Activated gamma-delta T cell (primary cell): ENCODE results near the gene LBX1.

ENCODE experiments used
- DNase-seq: peaks from one replicate; lab custom pipeline; 2025; lab: John Stamatoyannopoulos, UW
- total RNA-seq, 2 donors: gene quantifications; one replicate each; lab custom pipeline; 2026; lab: John Stamatoyannopoulos, UW

LBX1 gene, protein sequence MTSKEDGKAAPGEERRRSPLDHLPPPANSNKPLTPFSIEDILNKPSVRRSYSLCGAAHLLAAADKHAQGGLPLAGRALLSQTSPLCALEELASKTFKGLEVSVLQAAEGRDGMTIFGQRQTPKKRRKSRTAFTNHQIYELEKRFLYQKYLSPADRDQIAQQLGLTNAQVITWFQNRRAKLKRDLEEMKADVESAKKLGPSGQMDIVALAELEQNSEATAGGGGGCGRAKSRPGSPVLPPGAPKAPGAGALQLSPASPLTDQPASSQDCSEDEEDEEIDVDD
- total RNA-seq = 0 reads per million in 2 donors

DNA sequence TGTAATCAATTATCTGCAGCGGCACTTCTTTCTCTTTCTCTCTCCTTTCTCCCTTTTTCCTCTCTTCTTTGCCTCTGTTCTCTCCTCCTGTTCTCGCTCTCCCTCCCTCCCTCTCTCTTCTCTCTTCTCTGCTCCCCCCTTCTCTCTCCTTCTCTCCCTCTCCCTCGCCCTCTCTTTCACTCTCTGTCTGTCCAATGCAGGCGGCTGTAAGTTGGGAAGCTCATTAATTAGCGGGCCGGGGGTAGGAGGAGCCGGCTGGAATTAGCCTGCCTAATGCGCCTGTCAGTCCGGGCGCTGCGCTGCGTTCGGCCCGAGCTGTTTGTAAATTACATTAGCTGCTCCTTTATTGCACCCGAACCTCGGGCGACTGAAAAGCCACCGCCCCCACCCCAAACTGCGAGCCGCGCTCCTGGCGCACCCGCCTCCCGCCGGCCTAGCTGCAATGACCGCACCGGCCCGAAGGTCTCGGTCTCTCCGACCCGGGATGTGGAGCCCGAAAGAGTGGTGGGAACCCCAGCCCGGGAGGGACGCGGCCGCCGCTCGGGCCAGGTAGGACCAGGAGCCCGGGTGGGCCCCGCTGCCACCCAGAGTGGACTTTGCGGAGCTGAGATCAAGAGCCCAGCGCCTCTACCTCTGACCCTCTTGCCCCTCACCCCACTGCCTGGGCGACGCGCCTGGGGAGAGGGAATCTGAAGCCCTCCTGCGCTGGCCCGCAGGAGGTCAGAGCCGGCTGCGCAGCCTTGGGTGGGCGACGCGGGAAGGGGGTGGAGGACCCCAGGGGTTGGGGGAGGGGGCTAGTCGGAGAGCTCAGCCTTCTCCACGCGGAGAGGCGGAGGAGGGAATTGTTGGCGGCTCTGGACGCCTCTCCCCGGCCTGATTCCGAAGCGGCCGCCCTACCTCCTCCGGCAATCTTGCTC lies at the start of gene LBX1:
TSS of gene LBX1 (minus strand) at position 198 of the 917 bp plus-strand sequence. CDS start 648 bp downstream, outside the sequence.
- no peak for DNase-seq

DNA sequence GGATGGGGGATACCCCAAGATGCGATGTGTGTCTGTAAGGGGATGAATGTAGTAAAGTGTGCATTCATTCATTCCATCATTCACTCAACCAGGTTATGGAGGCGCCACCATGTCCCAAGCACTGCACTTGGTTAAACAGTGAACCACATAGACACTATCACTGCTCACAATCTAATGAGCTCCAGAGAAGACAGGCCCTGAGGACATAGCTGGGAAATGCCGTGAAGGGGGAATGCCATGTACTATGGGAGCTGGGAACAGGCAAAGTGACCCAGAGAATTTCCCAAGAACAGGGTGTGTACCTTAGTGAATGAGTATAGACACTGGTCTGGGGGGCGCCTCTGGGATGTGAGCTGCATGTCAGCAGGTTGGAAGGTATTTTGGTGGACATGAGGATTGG lies 44.5 kb upstream of the LBX1 start:
- DNase-seq = no peak

DNA sequence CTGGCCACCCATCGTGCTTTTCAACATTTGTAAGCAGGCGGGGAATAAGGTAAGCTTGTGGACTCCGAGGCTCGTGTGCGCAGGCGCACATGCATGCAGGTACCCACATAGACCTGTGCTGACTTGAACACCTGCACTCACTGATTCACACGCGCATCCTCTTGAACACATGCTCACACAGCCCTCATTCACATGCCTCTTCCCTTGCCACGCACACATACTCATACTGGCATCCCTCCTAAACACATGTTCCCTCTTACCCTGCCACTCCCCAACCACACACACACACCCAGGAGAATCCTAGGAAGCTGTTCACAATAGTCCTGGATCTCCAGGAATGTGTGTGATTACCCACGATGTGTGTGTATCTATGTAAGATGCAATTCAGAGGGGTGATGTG lies 44.1 kb upstream of the LBX1 start:
- no peak for DNase-seq

GRCh38 chr10:101272229-101272868 lies 43.1 kb upstream of the LBX1 start:
- no peak for DNase-seq

- DNase-seq = no peak
Observed at GRCh38 chr10:101270763-101271162, 41.5 kb upstream of the LBX1 start.

DNA sequence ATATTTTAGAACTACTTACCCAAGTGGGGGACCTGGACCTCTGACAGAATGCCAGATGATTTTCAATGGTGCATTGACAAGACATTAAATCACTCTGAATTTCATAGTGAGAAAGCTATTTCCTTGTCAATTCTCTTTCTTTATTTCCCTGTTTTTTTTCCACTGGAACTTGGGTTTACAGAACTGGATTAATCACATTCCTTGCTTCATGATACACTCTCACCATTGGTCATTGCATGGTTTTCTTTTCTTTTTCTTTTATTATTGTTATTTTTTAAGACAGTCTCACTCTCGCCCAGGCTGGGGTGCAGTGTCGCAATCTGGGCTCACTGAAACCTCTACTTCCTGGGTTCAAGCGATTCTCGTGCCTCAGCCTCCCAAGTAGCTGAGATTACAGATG lies 38.5 kb upstream of the LBX1 start:
- DNase-seq = no peak

GRCh38 chr10:101267290-101267680 lies 38.0 kb upstream of the LBX1 start:
- no peak for DNase-seq

GRCh38 chr10:101266381-101267289 lies 37.4 kb upstream of the LBX1 start:
- DNase-seq = no peak

DNA sequence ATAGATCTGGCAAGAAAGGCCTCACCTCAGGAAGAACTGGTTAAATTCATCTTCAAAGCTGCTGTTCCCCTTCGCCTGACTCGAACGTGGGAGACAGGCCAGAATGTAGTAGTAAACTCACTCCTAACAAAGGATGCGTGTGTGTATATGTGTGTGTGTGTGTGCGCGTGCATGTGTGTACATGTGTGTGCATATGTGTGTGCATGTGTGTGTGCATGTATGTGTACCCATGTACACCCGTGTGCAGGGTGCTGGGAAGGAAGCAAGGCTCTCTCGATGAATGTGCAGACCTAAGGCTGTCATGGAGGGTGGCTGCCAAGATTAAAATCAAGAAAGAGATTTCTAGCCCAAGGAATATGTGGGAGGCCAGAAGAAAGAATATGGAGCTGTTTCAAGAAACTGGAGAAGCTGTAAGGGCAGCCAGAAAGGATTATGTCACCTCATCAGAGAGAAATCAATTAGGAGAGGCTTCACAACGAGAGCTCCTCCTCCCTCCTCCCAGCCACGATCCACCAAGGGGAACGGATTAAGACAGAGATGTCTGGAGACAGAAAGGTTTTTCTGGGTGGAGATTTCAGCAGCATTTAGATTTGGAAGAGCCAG lies 34.0 kb upstream of the LBX1 start:
- no peak for DNase-seq

- DNase-seq = no peak
Observed at GRCh38 chr10:101262147-101262546, 32.9 kb upstream of the LBX1 start.

GRCh38 chr10:101261702-101262101 lies 32.4 kb upstream of the LBX1 start:
- no peak for DNase-seq

GRCh38 chr10:101260764-101261481 lies 31.7 kb upstream of the LBX1 start:
- no peak for DNase-seq

GRCh38 chr10:101258179-101258885 lies 29.1 kb upstream of the LBX1 start:
- DNase-seq = no peak

GRCh38 chr10:101257491-101257890 lies 28.2 kb upstream of the LBX1 start:
- DNase-seq = no peak

DNA sequence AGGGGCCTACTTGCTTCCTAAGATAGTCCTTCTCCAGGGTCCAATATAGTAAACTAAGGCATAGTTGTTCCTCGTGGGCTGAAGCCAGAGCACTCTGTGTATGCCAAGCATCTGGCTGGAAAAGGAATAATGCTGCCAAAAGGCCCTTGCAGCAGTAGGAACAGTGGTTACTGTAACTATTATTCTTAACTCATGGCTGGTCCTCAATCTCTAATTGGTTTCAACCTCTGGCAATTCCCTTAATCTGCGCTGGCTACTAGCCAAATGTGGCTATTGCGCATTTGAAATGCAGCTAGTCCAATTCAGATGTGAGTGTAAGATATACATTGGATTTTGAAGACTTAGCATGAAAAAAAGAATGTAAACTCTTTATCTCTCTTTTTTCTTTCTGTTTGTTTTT lies 27.8 kb upstream of the LBX1 start:
- DNase-seq = no peak

DNA sequence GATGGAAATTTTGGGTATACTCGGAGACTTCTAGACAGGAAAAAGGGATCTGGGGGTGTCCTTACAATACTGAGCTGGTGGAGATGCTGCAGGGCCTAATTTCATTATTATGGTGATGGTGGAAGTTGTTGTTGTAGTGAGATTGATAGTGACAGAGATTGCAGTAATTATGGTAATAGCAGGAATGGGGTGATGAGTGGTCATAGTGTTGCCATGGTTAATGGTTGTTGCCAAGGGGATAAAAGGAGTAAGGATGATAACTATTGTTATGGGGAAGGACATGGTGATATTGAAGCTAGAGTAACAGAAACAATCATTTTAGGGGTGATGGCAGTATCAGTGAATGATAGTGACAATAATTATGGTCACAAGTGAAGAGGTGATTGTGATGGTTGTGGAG lies 27.1 kb upstream of the LBX1 start:
- DNase-seq = no peak

DNA sequence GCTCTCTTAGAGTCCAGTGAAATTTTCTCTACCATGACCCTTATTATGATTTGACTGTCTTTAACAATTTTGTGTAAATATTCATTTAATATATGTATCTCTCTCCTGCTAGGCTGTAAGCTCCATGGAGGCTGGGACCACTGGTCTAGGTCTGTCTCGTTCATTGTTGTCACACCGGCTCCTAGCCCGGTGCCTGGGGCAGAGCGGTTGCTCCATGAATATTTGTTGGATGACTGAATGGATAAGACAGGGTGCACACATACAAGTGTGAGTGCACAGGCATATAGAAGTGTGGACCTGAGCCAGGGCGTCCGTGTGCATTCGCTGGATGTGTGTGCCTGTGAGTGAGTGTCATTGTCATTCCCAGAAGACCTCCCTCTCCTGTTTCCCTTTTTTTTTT lies 20.9 kb upstream of the LBX1 start:
- DNase-seq = no peak

DNA sequence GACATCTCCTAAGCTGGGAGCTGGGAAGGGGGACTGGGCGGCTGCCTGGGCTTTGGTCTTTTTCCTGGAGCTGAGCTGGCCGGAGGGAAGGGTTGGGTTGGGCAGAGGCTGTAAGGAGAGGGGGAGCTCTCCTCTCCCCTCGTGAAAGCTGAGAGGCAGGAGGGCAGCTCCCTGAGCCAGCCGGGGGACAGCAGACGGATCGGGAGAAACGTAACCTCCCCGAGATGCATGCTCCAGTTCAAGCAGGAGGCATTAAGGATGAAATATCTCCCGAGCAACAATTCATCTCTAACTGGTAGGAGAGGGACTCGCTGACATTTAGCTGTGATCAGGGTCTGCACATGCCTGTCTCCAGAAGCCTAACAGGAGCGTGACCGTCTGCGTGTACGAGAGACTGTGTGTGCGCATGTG lies 19.9 kb upstream of the LBX1 start:
- DNase-seq = no peak

- no peak for DNase-seq
Observed at GRCh38 chr10:101246639-101247038, 17.4 kb upstream of the LBX1 start.
